Activated CD8-positive, alpha-beta memory T cell treated with anti-CD3 and anti-CD28 coated beads for 1 hour (primary cell): ENCODE measurements around the gene EVA1A.
"Not testable (repeated sequence)": the region's sequence is repeated elsewhere in the genome, so short reads cannot be mapped to it uniquely, and the experiment has no call there.

Experiments used
- DNase-seq, 2 donors: peaks; one replicate each; pipeline ENCODE4 v3.0.0-alpha.2; 2020; ENCODE audit warnings: low read depth in 1 of 2; ENCODE audit errors: extremely low read depth in 1 of 2

Gene EVA1A

GRCh38 chr2:75491129-75491753 is 69.5 kb downstream of the EVA1A start:
- DNase-seq: no peak

- DNase-seq: no peak
Observed at GRCh38 chr2:75489721-75490120, 71.0 kb downstream of the EVA1A start.

GRCh38 chr2:75488157-75488556 is 72.6 kb downstream of the EVA1A start:
- no peak for DNase-seq

GRCh38 chr2:75486735-75487134 is 74.0 kb downstream of the EVA1A start:
- DNase-seq: not testable (repeated sequence)

- no peak for DNase-seq
Observed at GRCh38 chr2:75484840-75485239, 75.9 kb downstream of the EVA1A start.

- DNase-seq: no peak
Observed at GRCh38 chr2:75483878-75484277, 76.9 kb downstream of the EVA1A start.

GRCh38 chr2:75482398-75482797 is 78.3 kb downstream of the EVA1A start:
- no peak for DNase-seq

GRCh38 chr2:75480971-75481836 is 79.5 kb downstream of the EVA1A start:
- no peak for DNase-seq

- not testable (repeated sequence) for DNase-seq
Observed at GRCh38 chr2:75477696-75478095, 83.0 kb downstream of the EVA1A start.

GRCh38 chr2:75476761-75477160 is 84.0 kb downstream of the EVA1A start:
- DNase-seq: no peak

GRCh38 chr2:75475976-75476375 is 84.8 kb downstream of the EVA1A start:
- no peak for DNase-seq

- DNase-seq: no peak
Observed at GRCh38 chr2:75475049-75475448, 85.7 kb downstream of the EVA1A start.

- DNase-seq: no peak
Observed at GRCh38 chr2:75474115-75474514, 86.6 kb downstream of the EVA1A start.

GRCh38 chr2:75466708-75467311 is 93.9 kb downstream of the EVA1A start:
- no peak for DNase-seq

GRCh38 chr2:75465317-75465984 is 95.3 kb downstream of the EVA1A start:
- DNase-seq: no peak

- no peak for DNase-seq
Observed at GRCh38 chr2:75464348-75464946, 96.3 kb downstream of the EVA1A start.

- no peak for DNase-seq
Observed at GRCh38 chr2:75462721-75463120, 98.0 kb downstream of the EVA1A start.

GRCh38 chr2:75462206-75462605 is 98.5 kb downstream of the EVA1A start:
- DNase-seq: no peak

- no peak for DNase-seq
Observed at GRCh38 chr2:75460630-75461029, 100.1 kb downstream of the EVA1A start.

- no peak for DNase-seq
Observed at GRCh38 chr2:75459565-75460310, 101.0 kb downstream of the EVA1A start.
